LNCAP (cell line): ENCODE data around the gene CGB3.

Experiments
- TF ChIP-seq, protein P1 (sequence below): fragments of 450-650 bp; IDR thresholded peaks from 2 replicates; pipeline ENCODE4 v1.5.1; 2017; ENCODE audit warnings: mild to moderate bottlenecking

Gene CGB3

DNA sequence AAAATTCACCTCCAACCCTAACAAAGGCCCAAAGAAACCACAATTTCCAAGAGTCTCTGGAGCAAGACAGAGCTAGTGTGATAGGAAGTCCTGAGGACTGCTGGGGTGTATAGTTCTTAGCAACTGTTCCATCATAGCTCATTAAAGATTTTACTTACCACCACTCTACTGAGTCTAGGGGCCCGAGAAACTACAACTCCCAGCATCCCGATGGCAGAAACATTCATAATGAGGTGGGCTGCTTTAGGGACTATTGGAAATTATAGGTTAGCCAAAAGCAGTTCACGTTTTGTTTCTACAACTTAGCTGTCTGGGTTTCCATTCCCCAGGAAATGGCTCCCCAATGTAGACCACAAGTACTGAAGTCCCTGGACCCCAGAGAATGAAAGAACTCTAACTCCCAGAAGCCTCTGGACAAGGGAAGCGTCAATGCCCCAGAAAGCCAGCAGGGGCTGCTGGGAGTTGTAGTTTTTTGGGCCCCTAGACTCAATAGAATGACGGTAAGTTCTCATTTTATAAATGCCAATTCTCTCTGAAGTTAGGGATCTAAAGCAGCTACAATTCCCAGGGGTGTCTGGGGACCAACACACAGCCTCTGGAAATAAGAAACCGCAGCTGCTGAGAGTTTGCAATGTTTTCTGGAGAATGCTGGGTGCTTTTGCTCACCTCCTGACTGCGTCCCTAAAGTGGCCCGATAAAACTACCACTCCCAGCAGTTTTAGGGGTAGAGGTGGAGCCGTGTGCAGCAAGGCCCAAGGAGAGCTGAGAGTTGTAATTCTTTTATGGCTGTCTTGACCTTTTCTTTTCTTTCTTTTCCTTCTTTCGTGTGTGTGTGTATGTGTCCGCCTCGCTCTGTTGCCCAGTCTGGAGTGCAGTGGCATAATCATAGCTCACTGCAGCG lies 47.9 kb downstream of the CGB3 start:
- TF ChIP-seq, protein P1, sequence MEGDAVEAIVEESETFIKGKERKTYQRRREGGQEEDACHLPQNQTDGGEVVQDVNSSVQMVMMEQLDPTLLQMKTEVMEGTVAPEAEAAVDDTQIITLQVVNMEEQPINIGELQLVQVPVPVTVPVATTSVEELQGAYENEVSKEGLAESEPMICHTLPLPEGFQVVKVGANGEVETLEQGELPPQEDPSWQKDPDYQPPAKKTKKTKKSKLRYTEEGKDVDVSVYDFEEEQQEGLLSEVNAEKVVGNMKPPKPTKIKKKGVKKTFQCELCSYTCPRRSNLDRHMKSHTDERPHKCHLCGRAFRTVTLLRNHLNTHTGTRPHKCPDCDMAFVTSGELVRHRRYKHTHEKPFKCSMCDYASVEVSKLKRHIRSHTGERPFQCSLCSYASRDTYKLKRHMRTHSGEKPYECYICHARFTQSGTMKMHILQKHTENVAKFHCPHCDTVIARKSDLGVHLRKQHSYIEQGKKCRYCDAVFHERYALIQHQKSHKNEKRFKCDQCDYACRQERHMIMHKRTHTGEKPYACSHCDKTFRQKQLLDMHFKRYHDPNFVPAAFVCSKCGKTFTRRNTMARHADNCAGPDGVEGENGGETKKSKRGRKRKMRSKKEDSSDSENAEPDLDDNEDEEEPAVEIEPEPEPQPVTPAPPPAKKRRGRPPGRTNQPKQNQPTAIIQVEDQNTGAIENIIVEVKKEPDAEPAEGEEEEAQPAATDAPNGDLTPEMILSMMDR: no peak
